HL-60 (cell line): ENCODE results near the gene EFCAB8.
"Not testable (repeated sequence)": the region's sequence is repeated elsewhere in the genome, so short reads cannot be mapped to it uniquely, and the experiment has no call there.

Experiments
- DNase-seq, 2 experiments: peaks; one replicate each; pipeline ENCODE4 v3.0.0-alpha.2; 2010 to 2020; ENCODE audit warnings: low read depth in 1 of 2, low spot score in 1 of 2
- H3K27ac ChIP-seq: fragments of 250-450 bp; sonication (Bioruptor Pico); replicated peaks from 2 replicates; pipeline ENCODE4 v1.5.1; 2020; ENCODE audit warnings: mild to moderate bottlenecking, moderate library complexity
- H3K27me3 ChIP-seq: fragments of 250-450 bp; sonication (Bioruptor Pico); 2 replicates; pipeline ENCODE4 v1.5.1; 2021; ENCODE audit warnings: mild to moderate bottlenecking, moderate library complexity; ENCODE audit not compliant: insufficient read depth, poor library complexity, severe bottlenecking
- H3K4me3 ChIP-seq: replicated peaks from 2 replicates; pipeline ENCODE4 v1.5.1; 2011; ENCODE audit warnings: mild to moderate bottlenecking, control low read depth, low read length; ENCODE audit not compliant: insufficient read depth
- GABPA ChIP-seq: IDR thresholded peaks from 2 replicates; pipeline ENCODE4 v1.6.1; 2012; ENCODE audit warnings: low read depth
- POLR2AphosphoS5 ChIP-seq: IDR thresholded peaks from 2 replicates; pipeline ENCODE4 v1.6.1; 2012; ENCODE audit warnings: low read depth
- REST ChIP-seq: IDR thresholded peaks from 2 replicates; pipeline ENCODE4 v1.6.1; 2012; ENCODE audit warnings: low read depth; ENCODE audit not compliant: insufficient replicate concordance
- TF ChIP-seq, protein P1 (sequence below): IDR thresholded peaks from one replicate; pipeline ENCODE4 v1.5.1; 2011; ENCODE audit warnings: low read length, control low read depth, inconsistent platforms; ENCODE audit not compliant: insufficient read depth

The EFCAB8 gene

DNA sequence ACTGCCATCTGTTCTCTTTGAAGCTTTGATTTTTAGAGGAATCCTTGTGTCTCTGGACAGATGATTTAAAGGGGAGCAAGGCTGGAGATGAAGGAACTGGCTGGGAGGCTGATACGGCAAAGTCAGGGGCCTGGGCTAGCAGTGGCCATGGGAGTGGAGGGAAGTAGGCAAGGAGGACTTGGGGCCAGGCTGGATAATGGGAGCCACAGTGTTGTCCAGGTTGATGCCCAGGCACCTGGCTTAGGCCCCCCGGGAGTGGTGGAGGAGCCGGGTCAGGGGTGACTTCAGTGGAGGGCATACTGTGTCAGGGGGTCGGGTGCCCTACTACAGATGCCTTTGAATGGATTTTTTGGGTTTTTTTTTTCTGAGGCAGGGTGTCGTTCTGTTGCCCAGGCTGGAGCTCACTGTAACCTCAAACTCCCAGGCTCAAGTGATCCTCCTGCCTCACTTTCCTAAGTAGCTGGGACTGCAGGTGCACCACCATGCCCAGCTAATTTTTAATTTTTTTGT, 45.0 kb downstream of the EFCAB8 start:
- DNase-seq = no peak
- Histone ChIP-seq H3K4me3 (no peak overlapping the region), H3K27ac (no peak overlapping the region), H3K27me3 (no peaks in the 10 kb centered on the region)
- TF ChIP-seq GABPA = no peak
- TF ChIP-seq, protein P1, sequence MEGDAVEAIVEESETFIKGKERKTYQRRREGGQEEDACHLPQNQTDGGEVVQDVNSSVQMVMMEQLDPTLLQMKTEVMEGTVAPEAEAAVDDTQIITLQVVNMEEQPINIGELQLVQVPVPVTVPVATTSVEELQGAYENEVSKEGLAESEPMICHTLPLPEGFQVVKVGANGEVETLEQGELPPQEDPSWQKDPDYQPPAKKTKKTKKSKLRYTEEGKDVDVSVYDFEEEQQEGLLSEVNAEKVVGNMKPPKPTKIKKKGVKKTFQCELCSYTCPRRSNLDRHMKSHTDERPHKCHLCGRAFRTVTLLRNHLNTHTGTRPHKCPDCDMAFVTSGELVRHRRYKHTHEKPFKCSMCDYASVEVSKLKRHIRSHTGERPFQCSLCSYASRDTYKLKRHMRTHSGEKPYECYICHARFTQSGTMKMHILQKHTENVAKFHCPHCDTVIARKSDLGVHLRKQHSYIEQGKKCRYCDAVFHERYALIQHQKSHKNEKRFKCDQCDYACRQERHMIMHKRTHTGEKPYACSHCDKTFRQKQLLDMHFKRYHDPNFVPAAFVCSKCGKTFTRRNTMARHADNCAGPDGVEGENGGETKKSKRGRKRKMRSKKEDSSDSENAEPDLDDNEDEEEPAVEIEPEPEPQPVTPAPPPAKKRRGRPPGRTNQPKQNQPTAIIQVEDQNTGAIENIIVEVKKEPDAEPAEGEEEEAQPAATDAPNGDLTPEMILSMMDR = no peak
- no peak for TF ChIP-seq POLR2AphosphoS5
- TF ChIP-seq REST = no peak

- not testable (repeated sequence) for DNase-seq, H3K4me3 ChIP-seq, H3K27me3 ChIP-seq, H3K27ac ChIP-seq
These were observed 46.0 kb downstream of the EFCAB8 start for GRCh38 chr20:32904678-32905077.

GRCh38 chr20:32906200-32906599, 47.5 kb downstream of the EFCAB8 start:
- TF ChIP-seq, protein P1 = no peak
- TF ChIP-seq GABPA (no peak), POLR2AphosphoS5 (no peak), REST (no peak)
- no peak overlapping the region for H3K4me3 ChIP-seq
- H3K27me3 ChIP-seq = no peaks in the 10 kb centered on the region
- DNase-seq = no peak
- H3K27ac ChIP-seq = no peak overlapping the region

GRCh38 chr20:32906871-32907495, 48.3 kb downstream of the EFCAB8 start:
- no peak overlapping the region for H3K27ac ChIP-seq
- no peak for TF ChIP-seq GABPA
- no peak for DNase-seq
- H3K27me3 ChIP-seq = no peaks in the 10 kb centered on the region
- no peak overlapping the region for H3K4me3 ChIP-seq

DNA sequence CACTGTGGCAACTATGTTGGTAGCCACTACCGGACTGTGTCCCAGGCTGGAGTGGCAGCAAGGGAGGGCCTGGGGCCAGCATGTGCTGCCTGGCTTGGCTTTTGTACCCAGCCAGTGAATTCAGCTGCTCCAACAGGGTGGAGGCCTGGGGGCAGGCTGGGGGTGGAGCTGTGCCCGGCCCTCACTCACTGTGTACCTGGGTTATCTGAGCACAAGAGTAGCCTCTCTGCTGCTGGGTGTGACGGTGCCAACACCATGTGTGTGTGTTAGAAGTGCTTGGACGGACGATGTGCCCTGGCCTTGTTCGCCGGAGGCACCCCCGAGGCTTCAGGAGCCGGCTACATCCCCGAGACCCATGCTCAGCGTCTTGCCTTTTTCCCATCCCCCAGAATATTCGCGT, 49.2 kb downstream of the EFCAB8 start:
- Histone ChIP-seq H3K27ac (no peak overlapping the region), H3K27me3 (no peaks in the 10 kb centered on the region), H3K4me3 (no peak overlapping the region)
- DNase-seq = no peak
- TF ChIP-seq, protein P1 = no peak
